IMR-90 (cell line): Measurements from ENCODE around the gene SPDEF. TPM values are rescaled to one million over a fixed set of nuclear protein-coding genes. Genes with fewer than 3 reads are reported as not detected.

ENCODE experiments used
- ATAC-seq: fragments of 200-7000 bp; cut with Tn5 transposase; 2 replicates; pipeline ENCODE4 v1.9.1; 2020; ENCODE audit warnings: low read depth, mild to moderate bottlenecking, moderate library complexity
- BruUV-seq: library from RNA; stranded (reverse); fragments of 400-500 nt; replicated peaks from 2 replicates; lab custom pipeline; 2021; lab: Mats Ljungman, UMichigan
- CTCF ChIA-PET: fragments of 300-600 bp; formaldehyde crosslinking; extraction: SDS; loops from one replicate; lab custom pipeline; 2021; ENCODE audit warnings: antibody characterized with exemption; lab: Yijun Ruan, JAX
- POLR2A ChIA-PET: fragments of 300-600 bp; sonication (Branson Sonifier 250); formaldehyde crosslinking; loops from one replicate; lab custom pipeline; 2022; ENCODE audit warnings: antibody characterized with exemption; ENCODE audit not compliant: unreplicated experiment; lab: Charles Lee
- DNase-seq: peaks from one replicate; pipeline ENCODE4 v3.0.0; 2013
- H2AFZ ChIP-seq: replicated peaks from 2 replicates; pipeline ENCODE3; 2013; ENCODE audit warnings: low read length, mild to moderate bottlenecking; ENCODE audit not compliant: poor library complexity
- H2AK5ac ChIP-seq: 2 replicates; pipeline ENCODE4 v1.6.1; 2013; ENCODE audit warnings: low read depth, low read length, inconsistent platforms
- H2AK9ac ChIP-seq: replicated peaks from 2 replicates; pipeline ENCODE3; 2013; ENCODE audit warnings: mild to moderate bottlenecking, low read depth, low read length, moderate library complexity; ENCODE audit not compliant: poor library complexity
- H2BK120ac ChIP-seq: 2 replicates; pipeline ENCODE4 v1.6.1; 2013; ENCODE audit warnings: low read depth, low read length, inconsistent platforms
- H2BK15ac ChIP-seq: 3 replicates; pipeline ENCODE4 v1.6.1; 2013; ENCODE audit warnings: low read depth, low read length, inconsistent platforms
- H2BK20ac ChIP-seq: 2 replicates; pipeline ENCODE4 v1.6.1; 2013; ENCODE audit warnings: low read depth, mild to moderate bottlenecking, inconsistent platforms, low read length, moderate library complexity
- H2BK5ac ChIP-seq: 2 replicates; pipeline ENCODE4 v1.6.1; 2013; ENCODE audit warnings: mild to moderate bottlenecking, low read depth, low read length, inconsistent platforms; ENCODE audit not compliant: poor library complexity, severe bottlenecking
- H3K14ac ChIP-seq: replicated peaks from 2 replicates; pipeline ENCODE4 v1.6.1; 2013; ENCODE audit warnings: low read depth, low read length, inconsistent platforms
- H3K18ac ChIP-seq: 2 replicates; pipeline ENCODE4 v1.6.1; 2013; ENCODE audit warnings: low read depth, low read length, control low read depth
- H3K23ac ChIP-seq: 2 replicates; pipeline ENCODE4 v1.6.1; 2013; ENCODE audit warnings: low read depth, low read length, inconsistent platforms
- H3K27ac ChIP-seq: 2 replicates; pipeline ENCODE4 v1.5.1; 2013; ENCODE audit warnings: mild to moderate bottlenecking, control low read depth, low read length; ENCODE audit not compliant: insufficient read depth
- H3K27me3 ChIP-seq: 2 replicates; pipeline ENCODE4 v1.6.1; 2013; ENCODE audit warnings: low read length; ENCODE audit not compliant: control insufficient read depth, insufficient read depth
- H3K36me3 ChIP-seq: 2 replicates; pipeline ENCODE4 v1.6.1; 2013; ENCODE audit warnings: low read length, mixed read lengths; ENCODE audit not compliant: control insufficient read depth, insufficient read depth
- H3K4ac ChIP-seq: 2 replicates; pipeline ENCODE4 v1.6.1; 2013; ENCODE audit warnings: low read depth, low read length, inconsistent platforms
- H3K4me1 ChIP-seq: 2 replicates; pipeline ENCODE4 v1.6.1; 2013; ENCODE audit warnings: low read length, mixed read lengths; ENCODE audit not compliant: control insufficient read depth, insufficient read depth
- H3K4me2 ChIP-seq: 2 replicates; pipeline ENCODE4 v1.6.1; 2013; ENCODE audit warnings: low read depth, mild to moderate bottlenecking, control low read depth, low read length, moderate library complexity
- H3K4me3 ChIP-seq: 2 replicates; pipeline ENCODE4 v1.5.1; 2013; ENCODE audit warnings: low read depth, mild to moderate bottlenecking, control low read depth, low read length, moderate library complexity; ENCODE audit not compliant: insufficient read depth
- H3K56ac ChIP-seq: 2 replicates; pipeline ENCODE4 v1.6.1; 2013; ENCODE audit warnings: low read length, inconsistent platforms; ENCODE audit not compliant: insufficient read depth; ENCODE audit errors: extremely low read depth
- H3K79me1 ChIP-seq, 2 experiments: 2 replicates each; pipeline ENCODE4 v1.6.1; 2013; ENCODE audit warnings: low read length in 2 of 2, inconsistent platforms in 1 of 2, low read depth in 1 of 2
- H3K9ac ChIP-seq: 2 replicates; pipeline ENCODE4 v1.6.1; 2013; ENCODE audit warnings: low read depth, low read length, control low read depth
- H3K9me1 ChIP-seq: 2 replicates; pipeline ENCODE4 v1.6.1; 2013; ENCODE audit warnings: low read length, inconsistent platforms; ENCODE audit not compliant: insufficient read depth
- H3K9me3 ChIP-seq: 2 replicates; pipeline ENCODE4 v1.6.1; 2013; ENCODE audit warnings: low read length; ENCODE audit not compliant: control insufficient read depth, insufficient read depth
- H4K20me1 ChIP-seq: 2 replicates; pipeline ENCODE4 v1.6.1; 2013; ENCODE audit warnings: low read length, inconsistent platforms; ENCODE audit not compliant: insufficient read depth
- H4K5ac ChIP-seq: 2 replicates; pipeline ENCODE4 v1.6.1; 2013; ENCODE audit warnings: mild to moderate bottlenecking, low read depth, low read length, control low read depth
- H4K8ac ChIP-seq, 2 experiments: 2 replicates each; pipeline ENCODE4 v1.6.1; 2013; ENCODE audit warnings: low read depth in 2 of 2, low read length in 2 of 2, control low read depth in 1 of 2, inconsistent platforms in 1 of 2
- H4K91ac ChIP-seq: 2 replicates; pipeline ENCODE4 v1.6.1; 2013; ENCODE audit warnings: low read depth, low read length, inconsistent platforms; ENCODE audit not compliant: insufficient read depth
- BHLHE40 ChIP-seq: fragments of 150-350 bp; IDR thresholded peaks from 2 replicates; pipeline ENCODE4 v1.6.1; 2016; ENCODE audit warnings: mild to moderate bottlenecking, low read depth, low read length
- CEBPB ChIP-seq: IDR thresholded peaks from 2 replicates; pipeline ENCODE4 v1.6.1; 2012; ENCODE audit warnings: low read depth, low read length, improper control_type of control experiment
- CHD1 ChIP-seq: IDR thresholded peaks from 2 replicates; pipeline ENCODE4 v1.6.1; 2012; ENCODE audit warnings: low read depth, low read length, improper control_type of control experiment
- CTCF ChIP-seq: conservative IDR thresholded peaks from 2 replicates; pipeline ENCODE4 v1.5.1; 2012; ENCODE audit warnings: mild to moderate bottlenecking, low read depth, low read length, improper control_type of control experiment
- FOS ChIP-seq: fragments of 150-350 bp; IDR thresholded peaks from 2 replicates; pipeline ENCODE4 v1.6.1; 2016; ENCODE audit warnings: low read depth, low read length
- MAFK ChIP-seq: IDR thresholded peaks from 2 replicates; pipeline ENCODE4 v1.6.1; 2012; ENCODE audit warnings: low read depth, low read length, improper control_type of control experiment
- MAZ ChIP-seq: IDR thresholded peaks from 2 replicates; pipeline ENCODE4 v1.6.1; 2012; ENCODE audit warnings: low read depth, mild to moderate bottlenecking, low read length, improper control_type of control experiment, moderate library complexity, borderline replicate concordance
- MXI1 ChIP-seq: IDR thresholded peaks from 2 replicates; pipeline ENCODE4 v1.6.1; 2012; ENCODE audit warnings: low read depth, mild to moderate bottlenecking, low read length, moderate library complexity, borderline replicate concordance
- NFE2L2 ChIP-seq: fragments of 150-350 bp; IDR thresholded peaks from 2 replicates; pipeline ENCODE4 v1.6.1; 2016; ENCODE audit warnings: low read depth, mild to moderate bottlenecking, low read length
- POLR2A ChIP-seq: IDR thresholded peaks from 2 replicates; pipeline ENCODE4 v1.6.1; 2012; ENCODE audit warnings: mild to moderate bottlenecking, low read depth, low read length
- RAD21 ChIP-seq: IDR thresholded peaks from 2 replicates; pipeline ENCODE4 v1.6.1; 2012; ENCODE audit warnings: low read length, improper control_type of control experiment
- RCOR1 ChIP-seq: IDR thresholded peaks from 2 replicates; pipeline ENCODE4 v1.6.1; 2012; ENCODE audit warnings: mild to moderate bottlenecking, low read length, improper control_type of control experiment; ENCODE audit not compliant: insufficient replicate concordance
- RFX5 ChIP-seq: IDR thresholded peaks from 2 replicates; pipeline ENCODE4 v1.8.0; 2012; ENCODE audit warnings: low read depth, mild to moderate bottlenecking, low read length, moderate library complexity
- SMC3 ChIP-seq: fragments of 150-350 bp; IDR thresholded peaks from 2 replicates; pipeline ENCODE4 v1.6.1; 2016; ENCODE audit warnings: low read depth, mild to moderate bottlenecking, antibody characterized with exemption, low read length, moderate library complexity
- WGBS, 2 experiments: methylation state at CpG; one replicate each; pipeline versions ENCODE4 v1.1.5 to v1.1.7; 2013; ENCODE audit warnings: missing lambda C conversion rate in 2 of 2; ENCODE audit not compliant: insufficient read length in 1 of 2; ENCODE audit errors: extremely low coverage in 2 of 2; 5-methylcytosine and 5-hydroxymethylcytosine counted together
- dilution Hi-C: fragments of 300-500 bp; cut with HindIII; formaldehyde crosslinking; loops from one replicate; pipeline ENCODE4 v1.14.3; 2018; ENCODE audit warnings: low sequenced_read_pairs; ENCODE audit not compliant: unreplicated experiment
- in situ Hi-C: fragments of 300-500 bp; cut with MboI; formaldehyde crosslinking; loops from 3 replicates; pipeline ENCODE4 v1.14.3; 2019; ENCODE audit warnings: low sequenced_read_pairs, inconsistent platforms, mixed read lengths
- intact Hi-C: fragments of 100-400 bp; cut with micrococcal nuclease; formaldehyde crosslinking; loops from 2 replicates; pipeline ENCODE4 v1.10.0; 2022
- polyA plus RNA-seq, 3 experiments: library from polyadenylated mRNA; depleted of rRNA; stranded (reverse); fragments of >200 nt; gene quantifications; 2 replicates each; pipeline ENCODE4 v1.2.3, GENCODE V29; 2012; ENCODE audit warnings: low replicate concordance in 1 of 3
- total RNA-seq: library from RNA; depleted of rRNA; stranded (reverse); fragments of >200 nt; gene quantifications from 2 replicates; pipeline ENCODE4 v1.2.3, GENCODE V29; 2012
- TF ChIP-seq, protein P1 (sequence below): fragments of 150-350 bp; IDR thresholded peaks from 2 replicates; pipeline ENCODE4 v1.6.1; 2016; ENCODE audit warnings: low read depth, mild to moderate bottlenecking, low read length, moderate library complexity, borderline replicate concordance
- TF ChIP-seq, protein P2 (sequence below): fragments of 150-350 bp; IDR thresholded peaks from 2 replicates; pipeline ENCODE4 v1.6.1; 2017; ENCODE audit warnings: mild to moderate bottlenecking, antibody characterized with exemption, low read length, low read depth

SPDEF gene
- total and polyA plus RNA-seq, 2 of the 4 experiments (the other 2 are of a cell fraction) = 0.05 TPM; not detected in 1

- in situ Hi-C loops (no loop called here), intact Hi-C loops (no loop called here), dilution Hi-C loops (no loop called here)
These were observed 4.4 kb downstream of the SPDEF start for GRCh38 chr6:34551720-34552119.

More at GRCh38 chr6:34551720-34552119, 4.4 kb downstream of the SPDEF start:
- Histone ChIP-seq H2AK5ac (no peak overlapping the region), H3K4ac (no peak overlapping the region), H3K9me1 (no peaks in the 10 kb centered on the region), H3K56ac (no peak overlapping the region), H4K20me1 (no peaks in the 10 kb centered on the region), H4K8ac (no peak overlapping the region), H2BK20ac (no peak overlapping the region), H3K4me3 (no peak overlapping the region), H3K18ac (no peak overlapping the region), H3K9me3 (no peaks in the 10 kb centered on the region), H3K4me2 (no peak overlapping the region), H3K79me1 (no peaks in the 10 kb centered on the region), H2BK120ac (no peak overlapping the region), H3K9ac (no peak overlapping the region), H3K27ac (no peak overlapping the region), H2AFZ (no peak overlapping the region), H4K5ac (no peak overlapping the region), H3K36me3 (no peaks in the 10 kb centered on the region), H2BK15ac (no peak overlapping the region), H4K91ac (no peak overlapping the region), H2BK5ac (no peak overlapping the region), H2AK9ac (no peak overlapping the region), H3K14ac (no peak overlapping the region), H3K23ac (no peak overlapping the region), H3K27me3 (peaks cover 31% of the 10 kb centered on the region), H3K4me1 (no peaks in the 10 kb centered on the region)
- CTCF ChIA-PET = no interaction called here
- ATAC-seq (no peak), DNase-seq (no peak)
- WGBS, 2 experiments = 58% methylated on average over 3 of the region's 8 CpGs; no CpG with 5 or more reads in 1 of the 2 experiments
- no peak for TF ChIP-seq CHD1
- no peak for TF ChIP-seq RCOR1
- TF ChIP-seq NFE2L2 = no peak
- TF ChIP-seq CTCF = no peak
- no peak for TF ChIP-seq CEBPB
- TF ChIP-seq MAFK = no peak
- TF ChIP-seq, protein P1, sequence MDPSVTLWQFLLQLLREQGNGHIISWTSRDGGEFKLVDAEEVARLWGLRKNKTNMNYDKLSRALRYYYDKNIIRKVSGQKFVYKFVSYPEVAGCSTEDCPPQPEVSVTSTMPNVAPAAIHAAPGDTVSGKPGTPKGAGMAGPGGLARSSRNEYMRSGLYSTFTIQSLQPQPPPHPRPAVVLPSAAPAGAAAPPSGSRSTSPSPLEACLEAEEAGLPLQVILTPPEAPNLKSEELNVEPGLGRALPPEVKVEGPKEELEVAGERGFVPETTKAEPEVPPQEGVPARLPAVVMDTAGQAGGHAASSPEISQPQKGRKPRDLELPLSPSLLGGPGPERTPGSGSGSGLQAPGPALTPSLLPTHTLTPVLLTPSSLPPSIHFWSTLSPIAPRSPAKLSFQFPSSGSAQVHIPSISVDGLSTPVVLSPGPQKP = no peak
- TF ChIP-seq BHLHE40 = no peak
- TF ChIP-seq MXI1 = no peak
- TF ChIP-seq RAD21 = no peak
- no peak for TF ChIP-seq POLR2A
- TF ChIP-seq, protein P2, sequence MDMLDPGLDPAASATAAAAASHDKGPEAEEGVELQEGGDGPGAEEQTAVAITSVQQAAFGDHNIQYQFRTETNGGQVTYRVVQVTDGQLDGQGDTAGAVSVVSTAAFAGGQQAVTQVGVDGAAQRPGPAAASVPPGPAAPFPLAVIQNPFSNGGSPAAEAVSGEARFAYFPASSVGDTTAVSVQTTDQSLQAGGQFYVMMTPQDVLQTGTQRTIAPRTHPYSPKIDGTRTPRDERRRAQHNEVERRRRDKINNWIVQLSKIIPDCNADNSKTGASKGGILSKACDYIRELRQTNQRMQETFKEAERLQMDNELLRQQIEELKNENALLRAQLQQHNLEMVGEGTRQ = no peak
- no peak for TF ChIP-seq MAZ
- no peak for TF ChIP-seq FOS
- no peak for TF ChIP-seq RFX5
- no peak for TF ChIP-seq SMC3
- POLR2A ChIA-PET = no interaction called here
- BruUV-seq = no TSS peak
